ENCODE measurements around the gene ARL4A.

DNA sequence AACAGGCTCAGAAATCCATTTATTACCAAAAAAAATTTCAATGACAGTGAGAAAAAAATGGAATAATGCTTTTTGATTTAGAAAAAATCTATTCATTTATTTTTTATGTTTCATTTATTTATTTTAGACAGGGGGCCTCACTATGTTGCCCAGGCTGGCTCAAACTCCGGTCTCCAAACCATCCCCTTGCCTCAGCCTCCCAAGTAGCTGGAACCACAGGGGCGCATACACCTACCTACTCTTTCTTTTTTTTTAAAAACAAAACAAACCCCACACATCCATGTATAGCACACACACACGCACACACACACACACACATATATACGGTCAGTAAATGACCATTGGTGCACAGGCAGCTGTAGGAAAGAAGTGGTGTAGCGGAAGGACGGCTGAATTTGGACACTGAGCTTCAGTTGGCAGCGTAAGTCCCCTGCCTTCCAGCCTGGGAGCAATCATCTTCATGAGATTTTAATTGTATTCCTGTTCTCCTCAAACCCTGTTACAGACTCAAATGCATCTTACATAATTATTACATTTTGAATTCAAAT is 28.8 kb downstream of the ARL4A start:
- TF ChIP-seq, protein P1, sequence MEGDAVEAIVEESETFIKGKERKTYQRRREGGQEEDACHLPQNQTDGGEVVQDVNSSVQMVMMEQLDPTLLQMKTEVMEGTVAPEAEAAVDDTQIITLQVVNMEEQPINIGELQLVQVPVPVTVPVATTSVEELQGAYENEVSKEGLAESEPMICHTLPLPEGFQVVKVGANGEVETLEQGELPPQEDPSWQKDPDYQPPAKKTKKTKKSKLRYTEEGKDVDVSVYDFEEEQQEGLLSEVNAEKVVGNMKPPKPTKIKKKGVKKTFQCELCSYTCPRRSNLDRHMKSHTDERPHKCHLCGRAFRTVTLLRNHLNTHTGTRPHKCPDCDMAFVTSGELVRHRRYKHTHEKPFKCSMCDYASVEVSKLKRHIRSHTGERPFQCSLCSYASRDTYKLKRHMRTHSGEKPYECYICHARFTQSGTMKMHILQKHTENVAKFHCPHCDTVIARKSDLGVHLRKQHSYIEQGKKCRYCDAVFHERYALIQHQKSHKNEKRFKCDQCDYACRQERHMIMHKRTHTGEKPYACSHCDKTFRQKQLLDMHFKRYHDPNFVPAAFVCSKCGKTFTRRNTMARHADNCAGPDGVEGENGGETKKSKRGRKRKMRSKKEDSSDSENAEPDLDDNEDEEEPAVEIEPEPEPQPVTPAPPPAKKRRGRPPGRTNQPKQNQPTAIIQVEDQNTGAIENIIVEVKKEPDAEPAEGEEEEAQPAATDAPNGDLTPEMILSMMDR (IDR thresholded peaks at IDR 0.05; ENCODE audit: low read length) = no peak
- no peak for TF ChIP-seq EZH2 (IDR thresholded peaks at IDR 0.05; ENCODE audit: borderline replicate concordance, low read length)
